Measurements from ENCODE around the gene GHRHR.

The GHRHR gene

DNA sequence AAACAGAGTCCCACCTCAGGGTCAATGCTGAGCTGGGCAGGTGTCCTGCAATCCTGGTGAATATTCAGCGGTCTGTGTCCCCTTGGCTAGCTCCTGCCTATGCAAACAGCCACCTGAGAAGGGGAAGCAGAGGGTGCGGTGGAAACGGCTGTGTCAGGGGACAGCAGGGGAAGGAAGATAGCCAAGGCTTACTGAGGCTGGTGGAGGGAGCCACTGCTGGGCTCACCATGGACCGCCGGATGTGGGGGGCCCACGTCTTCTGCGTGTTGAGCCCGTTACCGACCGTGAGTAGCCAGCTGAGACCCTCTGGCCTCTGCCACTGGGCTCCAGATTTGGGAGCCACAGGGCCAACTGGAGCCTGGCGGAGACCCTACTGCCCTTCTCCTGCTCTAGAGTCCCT, at the start of gene GHRHR:
TSS of gene GHRHR (plus strand) at position 112 of the 400 bp plus-strand sequence. CDS start at position 228, 116 bp downstream.
- DNase-seq (ENCODE audit: low read depth, low spot score) = no peak

DNA sequence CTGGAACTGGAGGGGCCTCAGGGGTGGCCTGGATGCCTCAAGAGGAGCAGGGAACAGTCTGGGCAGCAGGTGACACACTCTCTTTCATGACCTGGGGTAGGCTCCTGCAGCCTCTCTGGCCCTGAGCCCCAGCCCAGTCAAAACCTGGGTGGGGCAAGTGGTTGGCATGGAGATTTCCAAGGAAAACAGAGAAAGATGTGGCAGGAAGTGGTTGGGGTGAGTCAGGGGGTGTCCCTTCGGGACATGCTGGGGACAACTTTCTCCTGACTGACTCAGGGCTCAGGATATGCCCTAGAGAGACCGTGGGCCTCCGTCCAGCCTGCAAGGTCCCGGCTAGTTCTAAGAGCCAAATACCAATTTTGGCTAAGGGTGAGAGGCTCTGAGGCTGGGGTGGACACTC, 49.2 kb upstream of the GHRHR start:
- DNase-seq (ENCODE audit: low read depth, low spot score) = no peak

DNA sequence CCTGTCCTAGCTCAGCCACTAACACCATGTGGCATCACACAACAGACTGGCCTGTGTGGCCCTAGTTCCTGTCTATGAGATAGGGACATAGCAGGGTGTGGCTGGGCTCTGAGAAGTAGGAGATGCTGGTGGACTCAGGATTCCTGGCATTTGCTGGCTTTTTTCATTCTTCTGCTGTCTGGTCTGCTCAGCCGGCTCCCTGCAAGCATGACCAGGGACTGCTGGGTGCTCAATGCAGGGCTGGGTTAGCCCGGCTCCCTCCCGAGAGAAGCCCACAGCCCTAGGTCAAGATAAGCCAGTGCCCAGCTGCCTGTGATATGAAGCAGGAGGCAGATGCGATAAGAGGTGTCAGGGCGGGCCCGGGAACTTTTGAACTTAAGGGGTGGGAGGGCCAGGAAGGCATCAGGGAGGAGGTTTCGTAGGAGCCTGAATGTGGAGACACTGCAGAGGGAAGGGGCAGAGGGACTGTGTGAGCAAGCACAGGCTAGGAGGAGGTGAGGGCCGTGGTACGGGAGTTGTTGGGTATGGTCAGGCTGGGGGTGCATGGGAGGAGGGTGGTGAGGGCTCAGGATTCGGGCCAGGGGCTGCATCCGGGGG, 48.6 kb upstream of the GHRHR start:
- DNase-seq (ENCODE audit: low read depth, low spot score) = no peak

DNA sequence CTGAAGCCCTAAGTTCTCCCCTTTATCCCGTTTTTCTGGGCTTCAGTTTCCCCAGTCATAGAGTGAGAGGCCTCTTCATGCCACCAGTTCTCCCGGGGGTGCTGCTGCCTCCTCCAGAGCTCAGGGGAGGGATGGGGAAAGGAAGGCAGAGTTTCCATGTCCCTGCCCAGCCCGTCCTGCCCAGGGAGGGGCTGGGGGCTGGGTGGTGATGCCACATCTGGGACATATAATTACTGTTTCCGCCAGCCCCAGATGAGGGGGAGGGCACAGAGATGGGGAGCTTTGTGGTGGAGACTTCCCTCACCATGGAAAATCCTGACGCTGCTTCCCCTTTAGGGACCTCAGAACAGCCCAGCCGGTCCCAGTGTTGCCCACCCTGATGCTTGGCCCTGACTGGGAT, 48.0 kb upstream of the GHRHR start:
- DNase-seq (ENCODE audit: low read depth, low spot score) = no peak

DNA sequence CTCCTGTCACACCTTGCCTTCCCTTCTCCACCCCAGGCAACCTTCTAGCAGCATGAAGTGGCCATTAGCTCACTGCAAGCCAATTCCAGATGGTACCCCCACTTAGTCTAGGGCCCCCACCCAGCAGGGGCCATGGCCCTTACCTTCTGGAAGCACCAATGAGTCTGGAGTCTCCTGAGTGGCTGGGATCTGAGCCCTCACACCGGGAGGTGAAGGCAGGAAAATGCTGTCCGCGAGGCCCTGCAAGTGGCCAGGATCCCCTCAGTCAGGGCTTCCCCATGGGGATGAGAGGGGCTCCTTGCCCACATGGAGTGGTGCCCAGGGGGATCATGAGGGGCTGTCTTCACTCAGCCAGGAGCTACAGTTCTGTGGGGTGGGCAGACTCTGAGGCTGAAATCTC, 47.5 kb upstream of the GHRHR start:
- DNase-seq (ENCODE audit: low read depth, low spot score) = no peak

DNA sequence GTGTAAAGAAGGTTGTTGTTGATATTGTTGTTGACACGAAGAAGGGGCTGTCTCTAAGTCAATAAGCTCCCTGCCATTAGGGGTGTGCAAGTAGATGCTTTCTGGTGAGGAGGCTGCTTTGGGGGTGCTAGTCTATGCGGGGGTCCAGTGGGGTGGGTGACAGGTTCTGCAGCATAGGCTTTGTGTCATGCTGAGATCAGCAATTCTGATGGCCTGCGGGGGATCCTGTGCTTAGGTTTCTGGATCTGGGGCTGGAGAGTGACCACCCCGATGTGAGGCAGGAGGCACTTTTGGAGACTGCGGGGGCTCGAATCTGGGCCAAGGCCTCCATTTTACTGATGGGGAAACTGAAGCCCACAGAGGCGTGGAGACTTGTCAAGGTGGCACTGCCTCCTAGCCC, 47.0 kb upstream of the GHRHR start:
- no peak for DNase-seq (ENCODE audit: low read depth, low spot score)

DNA sequence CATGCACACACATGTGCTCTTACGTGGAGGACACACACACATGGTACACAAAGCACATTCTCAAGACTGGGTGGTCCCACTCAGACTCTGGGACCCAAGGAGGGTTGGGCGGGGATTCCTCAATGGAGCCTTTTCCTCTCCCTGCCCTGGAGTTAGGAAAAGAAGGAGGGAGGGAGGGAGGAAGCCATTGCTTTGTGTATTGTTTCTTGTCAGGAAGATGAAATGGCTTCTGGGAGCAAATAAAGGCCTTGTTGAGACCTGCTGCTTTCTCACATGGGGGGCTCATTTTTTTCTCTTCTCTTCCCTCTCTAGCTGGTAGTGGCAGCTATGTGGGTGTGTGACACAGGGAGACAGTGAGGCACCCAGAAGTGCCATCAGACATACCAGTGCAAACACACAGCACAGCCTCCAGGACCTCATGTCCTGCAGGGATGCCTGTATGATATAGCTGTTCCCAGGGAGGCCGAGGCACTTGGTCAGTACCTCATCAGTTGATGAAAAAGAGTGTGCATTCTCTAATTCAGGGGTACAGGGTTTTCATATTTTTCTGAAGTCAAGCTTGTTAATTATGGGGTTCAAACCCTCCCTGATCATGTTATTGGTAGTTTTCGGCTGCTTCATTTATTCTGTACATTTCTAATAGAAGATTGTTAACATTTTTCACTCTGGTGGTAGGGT, 46.4 kb upstream of the GHRHR start:
- DNase-seq (ENCODE audit: low read depth, low spot score) = no peak

DNA sequence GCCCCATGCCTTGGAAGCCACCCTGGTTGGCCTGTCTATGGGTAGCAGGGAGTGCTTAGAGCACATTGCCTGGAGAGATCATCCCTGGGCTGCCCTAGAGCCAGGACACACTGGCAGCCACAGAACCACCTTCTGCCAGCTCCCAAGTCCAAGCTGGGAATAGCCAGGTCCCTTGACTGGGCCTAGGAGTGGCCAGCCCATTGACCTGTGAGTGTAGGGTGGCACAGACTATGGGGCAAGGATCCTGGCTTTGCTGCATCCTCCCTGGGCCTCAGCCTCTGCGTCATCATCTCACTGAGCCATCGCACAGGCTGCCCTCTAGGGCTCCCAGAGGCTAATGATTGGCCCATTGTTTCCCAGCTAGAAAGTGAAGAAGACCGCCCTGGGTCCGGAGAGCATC, 45.1 kb upstream of the GHRHR start:
- no peak for DNase-seq (ENCODE audit: low read depth, low spot score)

DNA sequence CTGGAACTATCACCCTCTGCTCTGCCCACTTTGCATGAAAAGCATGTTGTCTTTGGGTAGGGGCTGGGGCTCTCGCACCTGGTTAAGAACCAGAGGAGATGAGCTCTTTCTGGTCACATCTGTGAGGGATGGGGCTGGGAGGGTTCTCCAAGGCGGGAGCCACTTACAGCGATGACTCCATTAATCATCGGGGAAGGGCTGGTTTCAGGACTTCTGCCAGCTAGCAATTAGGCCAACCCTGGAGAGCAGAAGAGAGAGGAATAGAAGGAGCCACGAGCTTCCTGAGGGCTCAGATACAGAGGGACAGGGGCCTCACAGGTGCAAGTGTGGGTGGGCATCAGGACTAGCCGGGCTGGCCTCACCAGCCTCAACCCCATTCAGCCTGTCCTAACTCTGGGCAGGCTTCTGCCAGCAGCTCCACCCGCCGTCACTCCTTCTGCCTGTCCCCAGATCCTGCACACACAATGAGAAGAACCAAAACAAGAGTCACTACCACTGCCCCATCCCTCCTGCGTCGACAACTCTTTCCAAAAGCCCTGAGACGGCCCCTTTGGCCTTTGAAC, 43.7 kb upstream of the GHRHR start:
- DNase-seq (ENCODE audit: low read depth, low spot score) = no peak

DNA sequence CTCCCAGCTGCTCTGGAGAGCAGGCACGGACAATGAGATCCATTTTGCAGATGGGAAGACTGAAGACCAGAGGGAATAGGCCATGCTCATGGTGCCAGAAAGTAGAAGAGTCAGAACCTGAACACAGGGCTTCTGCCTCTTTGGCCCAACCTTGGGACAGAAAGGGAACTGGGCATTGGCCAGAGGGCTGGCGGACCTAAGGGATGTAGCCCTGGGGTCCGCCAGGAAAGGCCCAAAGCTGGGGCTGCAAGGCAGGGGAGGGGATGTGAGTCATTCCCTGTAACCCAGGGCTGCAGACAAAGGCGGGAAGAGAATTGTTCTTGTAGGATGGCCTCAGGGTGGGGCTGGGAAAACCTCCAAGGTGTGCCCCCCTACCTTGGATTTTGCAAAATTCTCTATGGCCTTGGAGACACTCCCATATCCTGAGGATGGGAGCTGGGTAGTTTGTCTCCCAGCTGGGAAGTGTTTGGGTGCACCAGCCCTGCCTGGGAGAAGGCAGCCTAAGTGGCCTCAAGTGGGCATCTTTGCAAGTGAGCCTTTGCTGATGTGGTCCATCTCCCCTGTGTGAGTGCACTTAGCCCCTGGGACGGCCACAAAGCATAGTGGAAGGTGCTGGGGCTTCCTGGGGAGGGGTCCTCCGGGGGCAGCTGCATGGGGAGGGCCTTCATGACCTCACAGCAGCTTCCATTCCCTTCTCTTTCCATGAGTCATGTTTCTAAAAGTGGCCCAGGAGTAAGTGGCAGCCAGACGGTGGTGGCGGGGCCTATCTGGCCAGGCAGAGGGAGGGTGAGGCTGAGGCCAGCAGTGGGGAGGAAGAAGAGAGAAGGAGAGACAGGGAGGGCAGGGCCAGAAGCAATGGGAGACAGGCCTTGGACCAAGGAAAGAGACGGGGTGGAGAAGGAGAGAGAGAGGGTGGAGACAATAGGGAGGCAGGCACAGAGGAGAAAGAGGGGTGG, 42.9 kb upstream of the GHRHR start:
- peak; percentile 13 for DNase-seq (ENCODE audit: low read depth, low spot score)

DNA sequence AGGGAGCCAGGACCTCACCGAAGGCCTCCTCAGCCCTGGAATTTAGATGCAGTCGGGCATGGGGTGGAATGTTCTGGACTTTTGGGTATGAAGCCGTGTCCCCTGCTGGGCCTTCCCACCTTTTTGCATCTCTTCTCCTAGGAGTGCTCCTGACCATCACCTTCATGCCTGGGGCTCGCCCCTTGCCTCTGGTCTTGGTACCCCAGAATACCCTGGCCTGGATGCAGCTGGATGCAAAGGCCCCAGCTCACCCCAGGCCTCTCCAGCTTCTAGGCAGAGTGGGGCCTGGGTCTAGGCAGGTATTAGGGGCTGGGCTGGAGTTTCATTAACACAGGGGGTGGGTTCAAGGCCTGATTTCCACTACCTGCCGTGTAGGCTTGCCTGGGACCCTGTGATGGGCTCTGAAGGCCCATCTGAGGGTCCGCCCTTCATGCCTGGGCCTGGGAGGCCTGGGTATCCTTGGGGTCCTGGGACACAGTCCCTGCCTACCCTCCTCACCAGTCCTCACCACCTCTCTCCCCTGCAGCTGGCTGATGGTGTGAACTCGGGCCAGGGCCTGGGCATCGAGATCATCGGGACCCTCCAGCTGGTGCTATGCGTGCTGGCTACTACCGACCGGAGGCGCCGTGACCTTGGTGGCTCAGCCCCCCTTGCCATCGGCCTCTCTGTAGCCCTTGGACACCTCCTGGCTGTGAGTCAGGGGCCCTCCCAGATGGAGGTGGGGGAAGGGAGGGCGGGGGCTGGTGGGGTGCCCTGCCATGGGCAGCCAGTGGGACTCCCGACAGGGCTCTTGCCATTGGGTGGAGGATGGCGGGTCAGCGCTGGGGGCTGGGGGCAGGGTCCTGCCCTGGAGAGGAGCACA, 42.0 kb upstream of the GHRHR start:
- no peak for DNase-seq (ENCODE audit: low read depth, low spot score)

DNA sequence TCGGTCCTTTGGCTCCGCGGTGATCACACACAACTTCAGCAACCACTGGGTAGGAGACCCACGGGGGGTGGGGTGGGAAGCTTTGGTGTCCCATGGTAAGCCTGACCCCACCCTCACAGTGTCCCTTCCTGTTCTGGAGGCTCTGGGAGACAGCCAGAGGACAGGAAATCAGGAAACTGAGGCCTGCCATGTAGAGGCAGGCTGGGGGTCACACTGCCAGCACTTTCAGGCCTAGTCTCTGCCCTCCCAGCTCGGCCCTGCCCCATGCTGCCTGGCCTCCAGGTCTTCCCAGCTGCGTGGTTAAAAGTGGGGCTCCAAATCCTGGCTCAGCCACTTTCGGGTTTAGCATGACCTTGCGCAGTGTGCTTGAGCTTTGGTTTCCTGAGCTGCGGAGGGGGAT, 41.2 kb upstream of the GHRHR start:
- no peak for DNase-seq (ENCODE audit: low read depth, low spot score)

DNA sequence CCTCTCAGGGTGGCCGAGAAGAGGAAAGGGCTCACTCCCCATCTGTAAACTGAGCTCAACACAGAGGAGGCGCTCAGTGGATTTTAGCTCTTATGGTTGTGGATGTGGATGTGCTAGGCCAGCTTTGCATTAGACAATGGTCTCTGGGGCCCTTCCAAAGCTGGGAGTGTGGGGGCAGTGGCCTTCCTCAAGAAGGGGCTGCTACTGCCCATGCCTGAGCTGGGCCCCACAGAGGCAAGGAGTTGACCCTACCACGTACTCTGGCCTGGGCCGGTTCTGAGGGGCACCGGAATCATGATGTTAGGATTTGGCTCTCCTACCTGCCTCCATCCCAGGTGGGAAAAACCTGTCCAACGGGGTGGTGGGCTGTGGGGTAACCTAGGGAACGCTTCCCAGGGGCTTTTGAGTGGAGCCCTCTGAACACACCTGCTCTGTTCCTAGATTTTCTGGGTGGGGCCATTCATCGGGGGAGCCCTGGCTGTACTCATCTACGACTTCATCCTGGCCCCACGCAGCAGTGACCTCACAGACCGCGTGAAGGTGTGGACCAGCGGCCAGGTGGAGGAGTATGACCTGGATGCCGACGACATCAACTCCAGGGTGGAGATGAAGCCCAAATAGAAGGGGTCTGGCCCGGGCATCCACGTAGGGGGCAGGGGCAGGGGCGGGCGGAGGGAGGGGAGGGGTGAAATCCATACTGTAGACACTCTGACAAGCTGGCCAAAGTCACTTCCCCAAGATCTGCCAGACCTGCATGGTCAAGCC, 40.6 kb upstream of the GHRHR start:
- no peak for DNase-seq (ENCODE audit: low read depth, low spot score)

DNA sequence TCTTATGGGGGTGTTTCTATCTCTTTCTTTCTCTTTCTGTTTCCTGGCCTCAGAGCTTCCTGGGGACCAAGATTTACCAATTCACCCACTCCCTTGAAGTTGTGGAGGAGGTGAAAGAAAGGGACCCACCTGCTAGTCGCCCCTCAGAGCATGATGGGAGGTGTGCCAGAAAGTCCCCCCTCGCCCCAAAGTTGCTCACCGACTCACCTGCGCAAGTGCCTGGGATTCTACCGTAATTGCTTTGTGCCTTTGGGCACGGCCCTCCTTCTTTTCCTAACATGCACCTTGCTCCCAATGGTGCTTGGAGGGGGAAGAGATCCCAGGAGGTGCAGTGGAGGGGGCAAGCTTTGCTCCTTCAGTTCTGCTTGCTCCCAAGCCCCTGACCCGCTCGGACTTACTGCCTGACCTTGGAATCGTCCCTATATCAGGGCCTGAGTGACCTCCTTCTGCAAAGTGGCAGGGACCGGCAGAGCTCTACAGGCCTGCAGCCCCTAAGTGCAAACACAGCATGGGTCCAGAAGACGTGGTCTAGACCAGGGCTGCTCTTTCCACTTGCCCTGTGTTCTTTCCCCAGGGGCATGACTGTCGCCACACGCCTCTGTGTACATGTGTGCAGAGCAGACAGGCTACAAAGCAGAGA, 39.9 kb upstream of the GHRHR start:
- DNase-seq (ENCODE audit: low read depth, low spot score) = no peak

DNA sequence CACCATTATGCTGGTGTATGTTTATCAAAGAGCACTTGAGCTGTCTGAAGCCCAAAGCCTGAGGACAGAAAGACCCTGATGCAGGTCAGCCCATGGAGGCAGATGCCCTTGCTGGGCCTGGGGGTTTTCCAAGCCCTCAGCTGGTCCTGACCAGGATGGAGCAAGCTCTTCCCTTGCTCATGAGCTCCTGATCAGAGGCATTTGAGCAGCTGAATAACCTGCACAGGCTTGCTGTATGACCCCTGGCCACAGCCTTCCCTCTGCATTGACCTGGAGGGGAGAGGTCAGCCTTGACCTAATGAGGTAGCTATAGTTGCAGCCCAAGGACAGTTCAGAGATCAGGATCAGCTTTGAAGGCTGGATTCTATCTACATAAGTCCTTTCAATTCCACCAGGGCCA, 39.1 kb upstream of the GHRHR start:
- no peak for DNase-seq (ENCODE audit: low read depth, low spot score)

DNA sequence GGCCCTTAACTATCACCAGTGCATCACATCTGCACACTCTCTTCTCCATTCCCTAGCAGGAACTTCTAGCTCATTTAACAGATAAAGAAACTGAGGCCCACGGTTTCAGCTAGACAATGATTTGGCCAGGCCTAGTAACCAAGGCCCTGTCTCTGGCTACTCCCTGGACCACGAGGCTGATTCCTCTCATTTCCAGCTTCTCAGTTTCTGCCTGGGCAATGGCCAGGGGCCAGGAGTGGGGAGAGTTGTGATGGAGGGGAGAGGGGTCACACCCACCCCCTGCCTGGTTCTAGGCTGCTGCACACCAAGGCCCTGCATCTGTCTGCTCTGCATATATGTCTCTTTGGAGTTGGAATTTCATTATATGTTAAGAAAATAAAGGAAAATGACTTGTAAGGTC, 38.6 kb upstream of the GHRHR start:
- DNase-seq (ENCODE audit: low read depth, low spot score) = no peak

DNA sequence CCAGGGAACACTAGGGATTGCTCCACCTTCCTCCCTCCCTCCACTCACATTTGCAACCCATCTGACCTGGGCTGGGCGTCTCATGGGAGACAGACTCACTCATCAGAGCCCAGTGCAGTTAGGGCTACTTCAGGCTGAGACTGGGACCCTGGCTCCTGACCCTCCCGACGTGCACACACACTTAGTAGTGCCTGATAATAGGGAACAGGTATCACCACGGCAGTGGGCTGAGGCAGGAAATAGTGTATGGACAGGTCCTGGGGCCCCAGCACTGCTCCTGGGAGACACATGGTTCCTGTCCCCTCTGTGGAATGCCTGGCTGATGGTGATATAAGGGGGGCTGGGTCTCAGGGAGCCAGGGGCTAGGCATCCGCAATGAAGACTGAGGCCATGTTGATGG, 37.8 kb upstream of the GHRHR start:
- no peak for DNase-seq (ENCODE audit: low read depth, low spot score)

DNA sequence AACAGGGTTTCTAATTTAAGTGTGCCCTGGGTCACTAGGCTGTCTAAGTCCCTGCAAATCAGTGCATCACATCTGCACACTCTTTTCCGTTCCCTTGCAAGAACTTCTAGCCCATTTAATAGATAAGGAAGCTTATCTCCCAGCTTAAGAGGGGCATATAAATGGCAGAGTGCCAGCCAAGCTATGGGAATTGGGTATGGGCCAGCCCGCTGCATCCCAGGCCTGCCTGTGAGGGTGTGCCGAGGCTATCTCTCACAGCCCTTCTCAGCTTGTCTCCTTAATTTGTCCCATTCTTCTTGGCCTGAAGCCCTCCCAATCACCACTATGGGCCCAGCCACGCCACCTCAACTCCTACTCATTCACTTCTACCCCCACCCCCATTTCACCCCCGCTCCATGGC, 37.4 kb upstream of the GHRHR start:
- DNase-seq (ENCODE audit: low read depth, low spot score) = no peak

DNA sequence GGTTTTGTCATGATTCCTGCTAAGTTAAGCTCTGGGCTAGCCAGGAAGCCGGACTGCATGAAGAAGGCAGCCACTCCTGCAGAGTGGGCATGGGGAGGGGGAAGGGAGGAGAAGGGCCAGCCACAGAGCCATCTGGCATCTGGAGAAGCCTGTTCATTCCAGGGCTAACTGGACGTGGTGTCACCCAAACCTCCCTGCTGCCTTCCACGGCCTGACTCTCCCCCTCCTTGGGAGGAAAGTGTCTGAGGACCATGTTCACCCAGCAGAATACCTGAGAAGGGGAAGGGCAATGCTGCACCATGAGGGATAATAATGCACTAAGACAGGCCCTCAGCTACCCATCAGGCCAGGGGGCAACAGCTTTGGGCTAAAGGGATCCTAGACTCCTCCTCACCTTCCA, 36.7 kb upstream of the GHRHR start:
- no peak for DNase-seq (ENCODE audit: low read depth, low spot score)

DNA sequence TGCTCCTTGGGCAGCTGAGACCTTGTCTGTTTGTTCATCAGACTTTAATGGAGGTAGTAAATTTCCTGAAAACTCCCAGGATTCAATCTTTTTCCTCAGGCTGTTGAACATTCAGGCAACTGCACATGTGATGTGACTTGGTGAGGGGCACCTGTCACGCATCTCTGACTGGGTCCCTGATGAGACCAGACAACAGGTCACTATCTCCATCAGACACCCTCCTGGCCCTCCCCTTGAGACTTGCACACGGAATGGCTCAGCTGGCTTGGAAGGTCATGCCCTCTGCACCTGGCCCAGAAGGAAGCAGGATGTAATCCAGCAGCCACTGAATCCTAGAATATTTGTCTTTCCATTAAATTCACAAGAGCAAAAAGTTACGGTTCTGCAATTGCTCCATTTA, 36.2 kb upstream of the GHRHR start:
- DNase-seq (ENCODE audit: low read depth, low spot score) = no peak

Data from smooth muscle cell of the brain vasculature (primary cell).